H1 (cell line): ENCODE results near the gene INSIG1. TPM values are rescaled to one million over a fixed set of nuclear protein-coding genes. Genes with fewer than 3 reads are reported as not detected.

Experiments
- CTCF ChIA-PET: fragments of 300-600 bp; sonication (Branson Sonifier 250); formaldehyde crosslinking; loops from one replicate; lab custom pipeline; 2021; ENCODE audit not compliant: partially characterized antibody; lab: Charles Lee
- POLR2A ChIA-PET: fragments of 300-600 bp; sonication (Branson Sonifier 250); formaldehyde crosslinking; loops from one replicate; lab custom pipeline; 2021; ENCODE audit warnings: inconsistent platforms; ENCODE audit not compliant: partially characterized antibody; lab: Charles Lee
- DNase-seq, 2 experiments: peaks; one replicate each; pipeline versions ENCODE4 v3.0.0 to v3.0.0-alpha.2; 2010 to 2022; ENCODE audit warnings: low spot score in 2 of 2, low read depth in 1 of 2, mixed read lengths in 1 of 2
- FAIRE-seq: peaks from 2 replicates; lab custom pipeline; 2011; peaks lifted over from hg19 to GRCh38; lab: Jason Lieb, UNC
- H2AFZ ChIP-seq: 2 replicates; pipeline ENCODE4 v1.8.1; 2012; ENCODE audit warnings: low read length, inconsistent platforms
- H2AK5ac ChIP-seq: 2 replicates; pipeline ENCODE4 v1.6.1; 2013; ENCODE audit warnings: low read depth, low read length
- H2BK120ac ChIP-seq: replicated peaks from 2 replicates; pipeline ENCODE3; 2013; ENCODE audit warnings: low read depth, low read length, inconsistent platforms
- H2BK12ac ChIP-seq: 2 replicates; pipeline ENCODE4 v1.6.1; 2013; ENCODE audit warnings: low read depth, low read length
- H2BK15ac ChIP-seq: 2 replicates; pipeline ENCODE4 v1.6.1; 2013; ENCODE audit warnings: low read length
- H2BK20ac ChIP-seq: 2 replicates; pipeline ENCODE4 v1.6.1; 2013; ENCODE audit warnings: low read length
- H2BK5ac ChIP-seq: 2 replicates; pipeline ENCODE4 v1.6.1; 2013; ENCODE audit warnings: low read depth, low read length
- H3K14ac ChIP-seq: 2 replicates; pipeline ENCODE4 v1.6.1; 2013; ENCODE audit warnings: inconsistent platforms; ENCODE audit not compliant: insufficient read length
- H3K18ac ChIP-seq: 2 replicates; pipeline ENCODE4 v1.6.1; 2013; ENCODE audit warnings: low read length; ENCODE audit errors: extremely low read depth
- H3K23ac ChIP-seq: 2 replicates; pipeline ENCODE4 v1.6.1; 2013; ENCODE audit warnings: inconsistent platforms; ENCODE audit not compliant: insufficient read length
- H3K23me2 ChIP-seq: 2 replicates; pipeline ENCODE4 v1.6.1; 2013; ENCODE audit warnings: low read depth, low read length
- H3K27ac ChIP-seq: 2 replicates; pipeline ENCODE4 v1.6.1; 2011; ENCODE audit warnings: low read depth, low read length, inconsistent platforms
- H3K27me3 ChIP-seq, 4 experiments: replicated peaks in 1 of 4; 1 replicate in 1 of 4; 2 replicates in 3 of 4; pipeline versions ENCODE4 v1.6.1 to v1.8.1; 2011 to 2013; ENCODE audit warnings: low read length in 3 of 4, mild to moderate bottlenecking in 3 of 4, inconsistent platforms in 2 of 4, mixed read lengths in 2 of 4, moderate library complexity in 1 of 4; ENCODE audit not compliant: control insufficient read depth in 3 of 4, insufficient read depth in 3 of 4; ENCODE audit errors: extremely low read depth in 1 of 4
- H3K36me3 ChIP-seq, 4 experiments: 2 replicates each; pipeline versions ENCODE4 v1.6.1 to v1.8.1; 2011 to 2013; ENCODE audit warnings: mild to moderate bottlenecking in 4 of 4, low read length in 3 of 4, moderate library complexity in 2 of 4, control low read depth in 1 of 4, inconsistent platforms in 1 of 4; ENCODE audit not compliant: insufficient read depth in 4 of 4, control insufficient read depth in 2 of 4
- H3K4ac ChIP-seq: replicated peaks from 2 replicates; pipeline ENCODE3; 2013; ENCODE audit warnings: low read length, low read depth, mixed read lengths, inconsistent platforms; ENCODE audit not compliant: insufficient read length
- H3K4me1 ChIP-seq, 4 experiments: replicated peaks in 1 of 4; 1 replicate in 1 of 4; 2 replicates in 3 of 4; pipeline versions ENCODE4 v1.6.1 to v1.8.1; 2011 to 2013; ENCODE audit warnings: low read length in 3 of 4, inconsistent platforms in 2 of 4, mixed read lengths in 1 of 4; ENCODE audit not compliant: insufficient read depth in 4 of 4, control insufficient read depth in 3 of 4
- H3K4me2 ChIP-seq, 2 experiments: 2 replicates each; pipeline versions ENCODE4 v1.6.1 to v1.8.1; 2011 to 2013; ENCODE audit warnings: low read depth in 2 of 2, low read length in 2 of 2, control low read depth in 1 of 2, inconsistent platforms in 1 of 2, mild to moderate bottlenecking in 1 of 2; ENCODE audit not compliant: insufficient read depth in 1 of 2
- H3K4me3 ChIP-seq, 4 experiments: fragments of 200-600, 300-600 bp in 1 of 4; sonication (generic), shearing (Covaris generic), sonication (Bioruptor Twin) in 1 of 4; 2 replicates each; pipeline versions ENCODE4 v1.5.1 to v1.8.1; 2011 to 2016; ENCODE audit warnings: low read length in 4 of 4, low read depth in 3 of 4, control low read depth in 2 of 4, inconsistent platforms in 2 of 4, mild to moderate bottlenecking in 2 of 4, mixed read lengths in 1 of 4, moderate library complexity in 1 of 4; ENCODE audit not compliant: insufficient read depth in 2 of 4; ENCODE audit errors: extremely low read depth in 1 of 4
- H3K56ac ChIP-seq: replicated peaks from 2 replicates; pipeline ENCODE3; 2013; ENCODE audit warnings: low read depth, mild to moderate bottlenecking, mixed read lengths, low read length, inconsistent platforms; ENCODE audit not compliant: insufficient read length
- H3K79me1 ChIP-seq: 2 replicates; pipeline ENCODE4 v1.6.1; 2013; ENCODE audit warnings: low read depth, low read length, control low read depth
- H3K79me2 ChIP-seq, 2 experiments: 2 replicates each; pipeline versions ENCODE4 v1.6.1 to v1.8.1; 2012 to 2013; ENCODE audit warnings: low read length in 2 of 2, mild to moderate bottlenecking in 2 of 2, inconsistent platforms in 1 of 2; ENCODE audit not compliant: insufficient read depth in 2 of 2, control insufficient read depth in 1 of 2
- H3K9ac ChIP-seq, 4 experiments: replicated peaks in 1 of 4; 1 replicate in 1 of 4; 2 replicates in 3 of 4; pipeline versions ENCODE4 v1.6.1 to v1.8.1; 2011 to 2013; ENCODE audit warnings: low read depth in 3 of 4, low read length in 3 of 4, control low read depth in 2 of 4, mild to moderate bottlenecking in 2 of 4, moderate library complexity in 2 of 4, inconsistent platforms in 1 of 4; ENCODE audit errors: extremely low read depth in 1 of 4
- H3K9me3 ChIP-seq, 2 experiments: 2 replicates each; pipeline versions ENCODE4 v1.6.1 to v1.8.1; 2012 to 2013; ENCODE audit warnings: mild to moderate bottlenecking in 2 of 2, moderate library complexity in 2 of 2, control low read depth in 1 of 2, inconsistent platforms in 1 of 2, low read depth in 1 of 2, low read length in 1 of 2, mixed read lengths in 1 of 2; ENCODE audit not compliant: insufficient read depth in 2 of 2
- H4K20me1 ChIP-seq, 2 experiments: replicated peaks in 1 of 2; 2 replicates each; pipeline versions ENCODE3 to v1.8.1; 2011 to 2013; ENCODE audit warnings: inconsistent platforms in 2 of 2, low read length in 2 of 2, mild to moderate bottlenecking in 1 of 2; ENCODE audit not compliant: insufficient read depth in 2 of 2, control insufficient read depth in 1 of 2
- H4K5ac ChIP-seq: 2 replicates; pipeline ENCODE4 v1.6.1; 2013; ENCODE audit warnings: low read length, low read depth, mixed read lengths, inconsistent platforms; ENCODE audit not compliant: insufficient read length
- H4K8ac ChIP-seq: 2 replicates; pipeline ENCODE4 v1.8.0; 2013; ENCODE audit warnings: mild to moderate bottlenecking, moderate library complexity, low read length, inconsistent platforms; ENCODE audit not compliant: insufficient read depth; ENCODE audit errors: extremely low read depth
- H4K91ac ChIP-seq: replicated peaks from 2 replicates; pipeline ENCODE3; 2013; ENCODE audit warnings: low read length, mixed read lengths, inconsistent platforms; ENCODE audit not compliant: insufficient read length
- CBX5 ChIP-seq: fragments of 300-800, 300-1000 bp; sonication (generic); IDR thresholded peaks from 2 replicates; pipeline ENCODE4 v1.7.1; 2016; ENCODE audit warnings: antibody characterized with exemption, low read length, low read depth
- RXRA ChIP-seq: IDR thresholded peaks from 2 replicates; pipeline ENCODE4 v1.6.1; 2011; ENCODE audit warnings: low read depth, mild to moderate bottlenecking, low read length, moderate library complexity; ENCODE audit not compliant: insufficient read depth
- TAF1 ChIP-seq: IDR thresholded peaks from 2 replicates; pipeline ENCODE4 v1.6.1; 2011; ENCODE audit warnings: mild to moderate bottlenecking, low read depth, low read length
- WGBS, 2 experiments: shearing (Covaris generic) in 1 of 2; methylation state at CpG; one replicate each; pipeline versions ENCODE4 v1.1.6 to v1.1.7; 2013 to 2015; ENCODE audit warnings: low lambda C conversion rate in 2 of 2, mixed read lengths in 2 of 2, inconsistent platforms in 1 of 2, low coverage in 1 of 2, missing lambda C conversion rate in 1 of 2; ENCODE audit not compliant: insufficient replicate concordance in 2 of 2, insufficient coverage in 1 of 2, insufficient read length in 1 of 2; ENCODE audit errors: extremely low coverage in 1 of 2, missing lambda C conversion rate in 1 of 2; 5-methylcytosine and 5-hydroxymethylcytosine counted together
- polyA plus RNA-seq, 7 experiments: library from polyadenylated mRNA; depleted of rRNA in 3 of 7; stranded (reverse) in 5 of 7; unstranded in 2 of 7; fragments of >200 nt in 5 of 7; fragments of 200-250 nt in 2 of 7; gene quantifications; 1 replicate in 5 of 7; 2 replicates in 1 of 7; 4 replicates in 1 of 7; pipeline versions ENCODE4 v1.2.1 to v1.2.3, GENCODE V29; 2011 to 2013; ENCODE audit warnings: missing spikeins in 2 of 7, mixed read lengths in 2 of 7
- total RNA-seq: library from RNA; stranded (reverse); fragmentation: NEBNext Ultra II Directional; extraction: Animal tissue kit (Norgen Biotek cat#: 25700); gene quantifications from 2 replicates; pipeline ENCODE4 v1.2.1, GENCODE V29; 2021

The INSIG1 gene
- total and polyA plus RNA-seq, 2 of the 8 experiments (the other 6 are each of a cell fraction or from before 2014, with no cell fraction given) = 40.0 to 58.4 TPM

DNA sequence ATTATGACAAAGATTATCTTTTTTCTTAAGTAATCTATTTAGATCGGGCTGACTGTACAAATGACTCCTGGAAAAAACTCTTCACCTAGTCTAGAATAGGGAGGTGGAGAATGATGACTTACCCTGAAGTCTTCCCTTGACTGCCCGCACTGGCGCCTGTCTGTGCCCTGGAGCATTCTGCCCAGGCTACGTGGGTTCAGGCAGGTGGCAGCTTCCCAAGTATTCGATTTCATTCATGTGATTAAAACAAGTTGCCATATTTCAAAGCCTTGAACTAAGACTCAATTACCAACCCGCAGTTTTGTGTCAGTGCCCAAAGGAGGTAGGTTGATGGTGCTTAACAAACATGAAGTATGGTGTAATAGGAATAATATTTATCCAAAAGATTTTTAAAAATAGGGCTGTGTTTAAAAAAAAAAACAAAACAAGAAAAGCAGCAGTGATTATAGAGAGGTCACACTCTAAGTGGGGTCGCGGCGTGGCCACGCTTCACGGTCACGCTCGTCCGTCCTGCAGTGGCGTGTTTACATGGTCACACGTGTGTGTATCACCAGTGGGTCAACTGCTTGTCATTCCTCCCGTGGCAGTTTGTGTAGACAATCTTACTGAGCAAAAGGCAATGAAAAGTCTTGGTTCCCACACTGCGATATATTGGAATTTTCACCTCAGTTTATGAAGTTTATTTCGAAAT, 10.8 kb downstream of the INSIG1 start:
- 93% methylated on average over 19 of the region's 19 CpGs; no CpG with 5 or more reads in 1 of the 2 experiments for WGBS, 2 experiments
- ChIA-PET CTCF (interaction anchor here (1.3 kb wide), 1 partner anchor 47 kb away, joined by 3 read pairs; no protein-coding TSS in a partner anchor), POLR2A (no interaction called here)
- Histone ChIP-seq H2BK15ac (no peak overlapping the region), H4K8ac (no peak overlapping the region), H3K9ac (no peak overlapping the region), H3K9me3 (no peaks in the 10 kb centered on the region), H3K23ac (no peak overlapping the region), H3K56ac (no peak overlapping the region), H3K79me2 (peaks cover 0 to 11% of the 10 kb centered on the region in 2 experiments; a peak in 2 of 4 replicates), H2AK5ac (no peak overlapping the region), H2AFZ (no peak overlapping the region), H3K4me1 (no peaks in the 10 kb centered on the region; a peak in 1 of 7 replicates), H2BK12ac (no peak overlapping the region), H3K4ac (no peak overlapping the region), H2BK120ac (no peak overlapping the region), H3K27me3 (no peaks in the 10 kb centered on the region), H3K14ac (no peak overlapping the region), H3K36me3 (peaks cover 2 to 64% (median 20%) of the 10 kb centered on the region in 4 experiments; a peak in 7 of 8 replicates), H3K27ac (no peak overlapping the region), H4K91ac (no peak overlapping the region), H3K4me2 (no peak overlapping the region), H4K5ac (no peak overlapping the region), H3K79me1 (peaks cover 3% of the 10 kb centered on the region), H2BK20ac (no peak overlapping the region), H3K4me3 (no peak overlapping the region), H4K20me1 (peaks cover 5 to 8% of the 10 kb centered on the region in 2 experiments), H2BK5ac (no peak overlapping the region), H3K23me2 (no peaks in the 10 kb centered on the region), H3K18ac (no peak overlapping the region)
- TF ChIP-seq TAF1 (no peak), CBX5 (no peak), RXRA (no peak)
- no peak for DNase-seq
- no peak for FAIRE-seq
